Activated CD4-positive, alpha-beta T cell treated with anti-CD3 and anti-CD28 coated beads, Interleukin-2, amount 50 U/mL, for 4 hours (primary cell): ENCODE results near the gene SLC25A22.

Experiments
- DNase-seq, 2 experiments: peaks; one replicate each; pipeline ENCODE4 v3.0.0-alpha.2; 2020

The SLC25A22 gene

DNA sequence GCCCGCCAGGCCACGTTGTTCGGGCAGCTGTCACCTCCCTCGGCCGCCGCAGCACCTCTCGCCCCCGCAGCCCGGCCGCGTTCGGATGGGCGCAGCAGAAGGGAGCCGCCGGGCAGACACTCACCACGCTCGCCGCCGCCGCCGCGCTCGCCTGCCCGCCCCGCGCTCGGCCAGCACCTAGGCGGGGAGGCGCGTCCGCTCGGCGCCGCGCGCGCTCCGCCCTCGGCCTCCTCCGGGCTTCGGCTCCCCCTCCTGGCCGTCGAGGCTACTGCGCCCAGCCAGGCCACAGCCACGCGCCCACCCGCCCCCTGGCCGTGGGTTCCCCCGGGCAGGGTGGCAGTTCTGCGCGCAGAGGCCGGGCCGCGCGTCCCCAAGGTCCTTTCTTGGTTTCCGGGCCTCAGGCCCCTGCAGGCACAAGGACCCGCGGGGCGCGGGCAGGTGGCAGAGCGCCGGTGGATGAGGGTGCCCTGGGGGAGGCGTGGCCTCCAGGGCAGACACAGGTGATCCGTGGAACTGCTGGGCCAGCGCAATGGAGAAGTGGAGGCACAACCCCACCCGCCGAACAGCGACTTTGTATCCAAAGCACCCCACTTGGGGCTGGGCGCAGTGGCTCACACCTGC, at the start of gene SLC25A22:
SLC25A22 (minus strand) TSS at position 189 of the 621 bp plus-strand sequence. CDS start 3,275 bp downstream, outside the sequence.
- peak; percentile 75 to 79 for DNase-seq

DNA sequence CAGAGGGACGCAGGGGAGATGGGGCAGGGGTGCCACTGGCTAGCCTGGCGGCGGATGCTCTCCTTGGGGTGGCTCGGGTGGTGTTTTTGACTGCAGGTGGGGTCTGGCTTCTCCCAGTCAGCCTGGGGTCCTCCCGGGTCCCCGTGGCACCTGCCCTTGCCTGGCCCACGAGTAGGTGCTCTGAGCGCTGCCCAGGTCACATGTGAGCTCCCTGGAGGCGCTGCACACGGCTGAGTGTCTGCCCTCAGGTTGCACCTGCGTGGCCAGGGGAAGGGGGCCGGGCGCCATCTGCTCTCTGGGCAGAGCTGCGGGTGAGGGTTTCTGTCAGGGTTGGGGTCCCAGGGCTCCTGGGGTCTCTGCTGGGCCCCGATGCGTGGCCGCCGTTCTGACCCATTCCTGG, 49.8 kb upstream of the SLC25A22 start:
- DNase-seq: no peak

DNA sequence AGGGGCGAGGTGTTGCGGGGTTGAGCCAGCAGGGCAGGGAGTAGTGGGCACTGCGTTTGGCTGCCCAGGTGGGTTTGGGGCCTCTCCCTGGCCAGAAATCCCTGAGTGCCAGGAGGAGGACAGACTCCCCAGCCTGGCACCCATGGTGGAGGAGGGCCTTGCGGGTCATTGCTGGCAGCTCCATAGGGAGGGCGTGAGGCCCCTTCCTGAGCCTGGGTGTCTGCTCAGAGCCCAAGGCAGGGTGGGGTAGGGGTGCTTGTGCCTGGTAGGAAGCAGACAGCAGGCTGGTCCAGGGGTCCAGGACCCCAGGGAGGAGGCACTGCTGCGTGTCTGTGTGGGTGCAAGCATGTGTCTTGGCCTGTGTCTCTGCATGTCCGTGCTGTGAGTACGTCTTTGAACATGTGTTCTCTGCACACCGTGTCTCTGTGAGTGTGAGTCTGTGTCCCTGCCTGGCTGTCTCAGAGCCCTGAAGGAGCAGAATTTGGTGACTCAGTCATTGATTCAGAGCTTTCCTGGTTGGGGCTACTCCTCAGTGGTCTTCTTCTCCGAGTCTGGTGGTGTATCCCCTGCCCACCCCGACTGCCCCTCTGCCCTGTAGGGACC, 48.5 kb upstream of the SLC25A22 start:
- no peak for DNase-seq

DNA sequence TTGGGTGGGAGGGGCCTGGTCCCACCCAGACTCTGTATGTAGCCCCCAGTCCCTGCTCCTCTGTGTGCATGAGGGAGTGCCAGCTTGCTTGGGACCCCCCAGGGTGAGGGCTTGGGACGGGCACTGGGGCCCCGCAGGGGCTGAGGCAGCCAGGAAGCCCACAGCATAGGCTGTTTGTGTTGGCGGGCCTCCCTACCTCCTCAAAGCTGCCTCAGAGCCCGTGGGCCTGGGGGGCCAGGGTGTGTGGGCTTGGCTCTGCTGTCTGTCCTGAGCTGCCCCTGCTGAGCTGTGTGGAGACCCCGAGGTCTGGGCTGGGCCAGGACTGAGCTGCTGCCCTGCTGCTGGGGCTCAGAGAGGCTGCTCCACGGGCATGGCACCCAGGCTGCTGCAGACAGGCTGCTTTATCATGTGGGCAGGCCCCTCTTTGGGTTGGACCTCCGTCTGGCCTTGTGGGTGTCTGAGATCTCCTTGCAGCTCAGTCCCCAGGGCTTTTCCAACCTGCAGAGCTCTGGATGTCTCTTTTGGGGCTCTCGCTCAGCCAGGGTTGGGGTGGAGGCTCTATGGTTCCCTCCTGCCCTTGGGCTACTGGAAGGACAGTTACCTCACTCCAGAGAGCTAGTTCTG, 47.9 kb upstream of the SLC25A22 start:
- DNase-seq: no peak

DNA sequence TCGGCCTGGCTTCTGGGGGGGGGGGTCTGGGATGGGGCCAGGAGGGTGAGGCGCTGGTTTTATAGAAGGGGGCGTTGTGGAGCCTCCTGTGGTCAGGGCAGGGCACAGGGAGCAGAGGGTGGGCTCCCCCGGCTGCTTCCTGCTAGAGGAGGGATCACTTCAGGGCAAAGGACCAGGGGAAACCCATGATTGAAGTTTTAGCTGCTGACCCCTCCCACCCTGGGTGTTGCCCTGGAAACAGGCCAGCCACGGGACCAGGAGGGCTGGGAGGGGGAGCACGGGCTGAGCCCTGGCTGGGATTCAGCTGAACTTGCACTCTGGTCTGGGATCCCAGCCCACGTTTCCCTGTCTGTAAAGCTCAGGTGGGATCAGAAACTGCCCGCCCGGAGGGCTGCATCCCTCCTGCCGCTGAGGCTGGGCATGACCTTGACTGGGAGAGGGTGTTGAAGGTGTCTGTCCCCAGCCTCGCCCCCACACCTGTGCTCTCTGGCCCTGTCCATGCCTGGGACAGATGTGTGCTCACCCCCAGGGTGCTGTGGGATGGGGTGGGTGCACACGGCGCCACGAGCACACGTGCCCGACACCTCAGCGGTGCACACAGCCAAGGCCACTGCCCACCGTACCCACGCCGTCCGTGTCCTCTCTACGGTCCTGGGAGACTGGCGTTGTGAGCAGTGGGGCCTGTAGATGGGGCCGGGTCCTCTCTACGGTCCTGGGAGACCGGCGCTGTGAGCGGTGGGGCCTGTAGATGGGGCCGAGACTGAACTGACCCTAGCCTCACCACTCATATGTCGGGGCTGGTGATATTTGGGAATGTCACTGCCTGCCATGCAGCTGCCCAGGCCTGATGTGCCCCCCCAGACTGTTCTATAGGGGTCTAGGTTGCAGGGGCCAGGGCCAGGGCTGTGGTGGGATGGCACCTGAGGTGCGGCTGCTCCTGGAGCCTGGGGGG, 46.9 kb upstream of the SLC25A22 start:
- no peak for DNase-seq

DNA sequence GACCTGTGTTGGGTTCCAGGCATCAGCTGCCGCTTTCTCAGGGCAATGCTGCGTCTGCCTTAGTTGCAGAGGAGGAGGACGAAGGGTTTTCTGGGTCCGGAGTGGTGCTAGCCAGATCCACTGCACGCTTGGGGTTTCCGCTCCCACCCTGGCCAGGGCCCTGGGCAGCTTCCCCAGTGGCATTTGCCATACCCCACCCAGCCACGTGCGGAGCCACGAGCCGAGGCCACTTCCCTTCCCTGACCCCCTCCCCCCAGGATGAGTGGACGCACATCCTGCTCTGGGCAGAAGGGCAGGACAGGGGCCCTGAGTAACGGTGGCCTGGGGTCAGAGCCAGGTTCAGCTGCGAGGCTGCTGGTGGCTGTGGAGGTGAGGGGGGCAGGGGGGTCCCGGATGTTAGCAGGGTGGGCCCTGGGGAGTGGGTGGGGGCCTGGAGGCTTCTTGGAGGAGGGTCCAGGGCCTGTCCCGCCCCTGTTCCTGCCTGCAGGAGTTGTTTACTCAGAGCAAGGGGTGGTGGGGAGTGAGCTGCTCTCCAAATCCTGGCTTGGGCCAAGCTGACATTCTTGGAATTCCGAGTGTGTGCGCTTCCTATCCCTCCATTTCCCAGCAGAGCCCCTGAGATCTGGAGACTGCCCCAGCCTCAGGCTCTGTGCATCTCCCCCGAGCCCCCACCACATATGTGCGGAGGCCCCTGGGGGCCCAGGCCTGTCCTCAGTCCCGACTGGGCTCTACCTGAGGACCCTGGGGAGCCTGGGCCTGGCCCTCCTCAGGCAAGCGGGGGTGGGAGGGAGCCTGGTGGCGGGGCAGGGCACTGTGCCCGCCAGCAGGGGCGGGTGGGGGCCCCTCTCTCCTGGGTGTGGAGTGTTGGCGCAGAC, 46.0 kb upstream of the SLC25A22 start:
- DNase-seq: no peak

DNA sequence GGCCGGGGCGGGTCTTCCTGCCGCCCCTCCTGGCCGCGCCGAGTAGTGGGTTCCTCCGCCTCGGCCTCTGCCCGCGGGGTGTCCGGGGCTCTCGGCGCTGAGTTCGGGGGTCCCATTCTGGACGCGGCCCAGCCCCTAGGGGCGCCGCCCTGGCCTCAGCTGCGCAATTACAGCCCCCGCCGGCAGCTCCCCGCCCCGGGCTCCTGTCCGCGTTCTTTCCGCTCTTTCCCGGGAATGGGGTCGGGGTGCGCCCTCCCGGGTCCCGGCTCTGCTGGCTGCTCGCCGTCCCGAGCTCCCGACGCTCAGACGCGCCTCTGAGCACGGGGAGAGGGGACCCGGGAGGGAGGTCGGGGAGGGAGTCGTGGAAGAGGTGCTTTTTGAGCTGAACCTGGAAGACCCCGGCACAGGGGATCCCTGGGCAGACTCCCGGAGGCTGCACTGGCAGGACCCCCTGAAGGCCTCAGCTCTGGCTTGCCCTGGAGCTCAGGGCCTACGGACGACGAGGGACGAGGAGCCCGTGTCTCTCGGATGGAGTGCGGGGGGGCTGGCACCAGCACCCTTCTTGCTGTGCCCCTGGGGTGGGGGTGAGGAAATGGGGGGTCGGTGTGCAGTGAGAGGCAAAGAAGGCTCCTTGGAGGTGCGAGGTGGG, 45.1 kb upstream of the SLC25A22 start:
- DNase-seq: no peak

DNA sequence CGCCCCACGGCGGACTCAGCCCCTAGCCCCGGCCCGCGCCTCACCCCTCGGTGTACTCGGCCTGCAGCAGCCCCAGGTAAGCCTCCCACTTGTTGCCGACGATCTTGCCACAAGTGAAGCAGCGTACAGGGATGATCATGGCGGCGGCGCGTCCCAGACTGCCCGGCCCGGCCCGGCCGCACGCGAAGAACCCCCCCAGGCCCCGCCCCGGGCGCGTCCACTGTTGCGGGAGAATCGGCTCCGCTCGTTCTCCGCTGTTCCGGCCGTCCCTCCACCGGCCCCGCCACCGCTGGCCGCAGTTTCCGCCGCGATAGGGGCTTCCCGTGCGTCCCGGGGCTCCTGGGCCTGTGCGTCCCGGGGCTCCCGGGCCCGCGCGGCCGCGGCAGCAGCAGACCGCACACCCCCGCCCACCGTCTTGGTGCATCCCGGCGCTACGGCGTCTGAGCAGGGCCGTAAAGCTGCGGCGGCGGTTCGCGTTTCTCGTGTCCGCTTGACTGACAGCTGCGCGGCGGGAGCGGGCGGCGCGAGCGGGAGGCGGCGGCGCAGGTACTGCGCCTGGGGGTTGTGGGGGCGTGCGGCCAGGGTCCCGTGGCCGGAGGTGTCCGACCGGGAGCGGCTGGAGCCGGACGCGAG, 44.4 kb upstream of the SLC25A22 start, which contains the start of the genes POLR2L and TSPAN4:
POLR2L (minus strand) TSS at position 160 of the 633 bp plus-strand sequence; CDS start at position 139, 21 bp downstream.
TSPAN4 (plus strand) TSS at position 483 of the 633 bp plus-strand sequence. CDS start 7,453 bp downstream, outside the sequence.
- DNase-seq: peak; percentile 83 to 84

DNA sequence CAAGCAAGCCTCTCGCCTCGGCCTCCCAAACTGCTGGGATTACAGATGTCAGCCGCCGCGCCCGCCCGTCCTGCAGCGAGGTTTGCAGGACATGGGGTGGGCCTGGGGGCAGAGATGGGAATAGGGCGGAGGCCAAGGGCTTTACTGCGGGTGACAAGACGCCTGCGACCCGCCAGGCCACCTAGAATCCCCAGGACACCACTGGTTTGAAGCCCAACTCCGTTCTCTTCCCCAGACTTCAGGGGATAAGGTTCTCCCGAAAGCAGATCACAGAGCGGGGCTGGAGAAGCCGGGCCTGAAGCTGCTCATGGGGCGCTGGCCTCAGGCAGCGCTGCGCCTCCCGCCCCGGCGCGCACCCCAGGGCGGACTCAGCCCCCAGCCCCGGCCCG, 43.9 kb upstream of the SLC25A22 start:
- no peak for DNase-seq

DNA sequence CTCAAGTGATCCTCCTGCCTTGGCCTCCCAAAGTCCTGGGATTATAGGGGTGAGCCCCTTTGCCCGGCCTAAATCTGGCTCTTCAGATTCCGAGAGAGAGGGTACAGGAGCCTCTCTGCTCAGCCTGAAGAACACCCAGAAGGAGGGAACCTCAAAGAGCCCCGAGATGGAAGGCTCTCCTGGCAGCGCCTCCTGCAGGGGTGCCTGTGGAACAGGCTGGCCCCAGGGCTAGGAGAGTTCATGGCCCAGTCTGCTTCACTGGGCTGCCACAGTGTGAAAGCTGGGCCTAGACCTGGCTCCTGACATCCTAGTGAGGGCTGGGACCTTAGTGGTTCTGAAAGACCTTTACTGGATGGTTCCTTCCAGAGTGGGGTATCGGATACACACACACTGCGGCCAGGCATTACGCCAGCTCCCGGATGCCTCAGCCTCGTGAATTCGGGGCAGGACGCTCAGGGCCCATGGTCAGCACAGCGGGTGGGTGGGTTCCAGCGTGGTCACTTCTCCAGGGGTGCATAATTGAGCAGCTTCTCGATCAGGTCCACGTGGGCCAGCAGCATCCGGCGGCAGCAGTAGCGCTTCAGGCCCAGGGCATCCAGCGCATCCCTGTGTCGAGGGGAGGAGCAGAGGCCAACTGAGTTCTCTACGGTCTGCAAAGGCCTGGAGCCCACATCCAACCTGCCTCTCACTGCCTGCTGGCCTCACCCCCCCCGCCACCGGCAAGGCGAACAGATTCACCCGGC, 42.0 kb upstream of the SLC25A22 start:
- DNase-seq: no peak

DNA sequence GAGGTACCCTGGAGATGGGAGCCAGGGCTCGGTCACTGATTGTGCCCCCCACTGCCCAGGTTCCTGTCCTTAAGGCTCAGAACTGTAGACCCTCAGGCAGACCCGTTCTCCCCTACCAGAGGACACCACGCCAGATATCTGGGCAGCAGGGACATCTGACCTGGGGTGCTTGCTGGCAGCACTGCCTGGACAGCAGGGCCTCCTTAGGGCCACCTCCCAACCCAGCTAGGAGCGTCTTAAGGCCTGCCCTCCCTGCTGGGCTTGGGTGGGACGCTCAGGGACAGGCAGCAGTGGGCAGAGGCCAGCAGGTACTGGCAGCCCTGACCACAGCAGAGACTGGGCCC, 41.2 kb upstream of the SLC25A22 start:
- DNase-seq: no peak

DNA sequence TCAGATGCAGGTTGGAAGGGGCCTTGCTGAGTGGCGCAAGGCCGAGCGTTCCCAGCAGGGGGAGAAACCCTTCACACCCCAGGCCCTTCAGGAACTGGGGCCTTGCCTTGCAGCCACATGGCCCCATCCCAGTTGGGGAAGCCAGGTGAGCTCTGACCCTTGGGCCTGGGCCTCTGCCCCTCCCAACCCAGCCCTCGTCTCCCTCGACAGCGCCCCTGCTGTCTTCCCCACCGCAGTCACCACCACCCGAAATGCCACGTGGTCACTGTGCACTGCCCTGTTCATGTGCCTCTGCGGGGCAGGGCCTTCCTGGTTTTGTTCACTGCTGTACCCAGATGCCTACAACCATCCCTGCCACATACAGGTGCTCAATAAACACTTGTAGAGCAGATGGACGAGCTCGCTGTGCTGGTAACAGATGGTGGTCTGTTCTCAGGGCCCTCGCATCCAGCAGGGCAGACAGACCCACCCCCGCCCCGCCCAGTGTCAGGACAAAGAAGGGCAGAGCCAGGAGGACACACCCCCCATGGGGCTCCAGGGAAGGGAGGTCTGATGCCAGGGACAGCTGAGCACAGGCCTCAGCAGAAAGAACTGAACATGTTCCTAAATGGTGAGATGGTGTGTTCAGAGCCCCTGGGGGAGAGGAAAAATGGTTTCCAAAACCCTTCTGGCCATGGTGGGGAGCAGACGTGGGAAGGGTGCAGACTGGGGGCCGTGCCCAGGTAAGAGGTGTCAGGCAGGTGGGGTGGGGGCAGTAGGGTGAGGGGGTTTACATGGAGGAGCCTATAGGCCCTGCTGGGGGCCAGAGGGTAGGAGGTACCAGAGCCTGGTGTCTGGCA, 40.6 kb upstream of the SLC25A22 start:
- no peak for DNase-seq

DNA sequence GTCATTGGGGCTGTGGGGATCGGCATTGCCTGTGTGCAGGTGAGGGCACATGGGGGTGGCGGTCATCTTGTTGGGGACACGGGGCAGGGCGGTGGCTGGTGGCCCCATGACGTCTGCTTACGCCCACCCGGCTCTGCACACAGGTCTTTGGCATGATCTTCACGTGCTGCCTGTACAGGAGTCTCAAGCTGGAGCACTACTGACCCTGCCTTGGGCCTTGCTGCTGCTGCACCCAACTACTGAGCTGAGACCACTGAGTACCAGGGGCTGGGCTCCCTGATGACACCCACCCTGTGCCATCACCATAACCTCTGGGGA, 39.9 kb upstream of the SLC25A22 start:
- DNase-seq: no peak

DNA sequence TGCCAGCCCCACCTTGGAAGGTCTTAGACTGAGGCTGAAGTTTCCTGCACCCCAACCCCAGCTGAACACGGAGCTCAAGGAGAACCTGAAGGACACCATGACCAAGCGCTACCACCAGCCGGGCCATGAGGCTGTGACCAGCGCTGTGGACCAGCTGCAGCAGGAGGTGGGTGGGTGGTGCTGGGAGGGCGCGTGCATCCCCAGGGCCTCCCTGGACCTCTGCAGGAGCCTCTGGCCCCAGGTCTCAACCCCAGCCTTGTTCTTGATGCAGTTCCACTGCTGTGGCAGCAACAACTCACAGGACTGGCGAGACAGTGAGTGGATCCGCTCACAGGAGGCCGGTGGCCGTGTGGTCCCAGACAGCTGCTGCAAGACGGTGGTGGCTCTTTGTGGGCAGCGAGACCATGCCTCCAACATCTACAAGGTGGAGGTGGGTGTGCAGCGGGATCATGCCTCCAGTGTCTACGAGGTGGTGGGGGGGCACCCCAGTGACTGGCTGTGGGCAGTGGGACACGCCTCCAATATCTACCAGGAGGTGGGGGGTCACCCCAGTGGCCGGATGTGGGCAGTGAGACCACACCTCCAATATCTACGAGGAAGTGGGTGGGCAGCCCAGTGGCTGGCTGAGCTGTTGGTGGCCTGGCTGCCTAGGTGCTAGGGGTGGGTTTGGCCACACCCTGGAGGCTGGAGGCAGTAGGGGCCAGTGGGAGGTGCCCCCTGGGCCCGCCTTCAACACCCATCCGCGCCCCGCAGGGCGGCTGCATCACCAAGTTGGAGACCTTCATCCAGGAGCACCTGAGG, 39.3 kb upstream of the SLC25A22 start:
- DNase-seq: no peak

DNA sequence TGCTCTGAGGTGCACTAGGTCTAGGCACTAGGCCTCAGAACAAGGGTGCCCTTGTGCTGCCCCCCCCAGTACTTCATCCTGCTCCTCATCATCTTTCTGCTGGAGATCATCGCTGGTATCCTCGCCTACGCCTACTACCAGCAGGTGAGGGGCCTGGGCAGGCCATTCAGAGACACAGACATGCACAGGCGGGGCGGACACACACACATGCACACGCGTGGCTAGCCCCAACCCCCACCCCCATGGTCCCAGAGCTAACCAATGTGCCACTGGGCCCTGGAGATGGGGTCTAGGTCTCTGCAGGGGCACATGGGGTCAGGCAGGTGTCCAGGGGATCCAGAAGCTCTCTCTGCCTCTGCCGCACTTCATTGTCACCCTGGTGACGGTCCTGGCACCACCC, 38.6 kb upstream of the SLC25A22 start:
- no peak for DNase-seq

DNA sequence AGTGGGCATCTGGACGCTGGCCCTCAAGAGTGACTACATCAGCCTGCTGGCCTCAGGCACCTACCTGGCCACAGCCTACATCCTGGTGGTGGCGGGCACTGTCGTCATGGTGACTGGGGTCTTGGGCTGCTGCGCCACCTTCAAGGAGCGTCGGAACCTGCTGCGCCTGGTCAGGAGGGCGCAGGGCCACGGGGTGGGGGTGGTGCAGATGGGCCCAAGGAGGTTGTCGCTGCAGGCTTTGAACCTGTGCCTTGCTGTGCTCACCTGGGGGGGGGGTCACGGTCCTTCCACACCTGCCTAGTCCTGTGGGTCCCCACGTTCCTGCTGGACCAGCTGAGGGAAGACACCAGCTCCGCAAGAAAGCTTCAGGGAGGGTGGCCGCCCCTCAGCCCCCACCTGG, 38.2 kb upstream of the SLC25A22 start:
- DNase-seq: no peak

DNA sequence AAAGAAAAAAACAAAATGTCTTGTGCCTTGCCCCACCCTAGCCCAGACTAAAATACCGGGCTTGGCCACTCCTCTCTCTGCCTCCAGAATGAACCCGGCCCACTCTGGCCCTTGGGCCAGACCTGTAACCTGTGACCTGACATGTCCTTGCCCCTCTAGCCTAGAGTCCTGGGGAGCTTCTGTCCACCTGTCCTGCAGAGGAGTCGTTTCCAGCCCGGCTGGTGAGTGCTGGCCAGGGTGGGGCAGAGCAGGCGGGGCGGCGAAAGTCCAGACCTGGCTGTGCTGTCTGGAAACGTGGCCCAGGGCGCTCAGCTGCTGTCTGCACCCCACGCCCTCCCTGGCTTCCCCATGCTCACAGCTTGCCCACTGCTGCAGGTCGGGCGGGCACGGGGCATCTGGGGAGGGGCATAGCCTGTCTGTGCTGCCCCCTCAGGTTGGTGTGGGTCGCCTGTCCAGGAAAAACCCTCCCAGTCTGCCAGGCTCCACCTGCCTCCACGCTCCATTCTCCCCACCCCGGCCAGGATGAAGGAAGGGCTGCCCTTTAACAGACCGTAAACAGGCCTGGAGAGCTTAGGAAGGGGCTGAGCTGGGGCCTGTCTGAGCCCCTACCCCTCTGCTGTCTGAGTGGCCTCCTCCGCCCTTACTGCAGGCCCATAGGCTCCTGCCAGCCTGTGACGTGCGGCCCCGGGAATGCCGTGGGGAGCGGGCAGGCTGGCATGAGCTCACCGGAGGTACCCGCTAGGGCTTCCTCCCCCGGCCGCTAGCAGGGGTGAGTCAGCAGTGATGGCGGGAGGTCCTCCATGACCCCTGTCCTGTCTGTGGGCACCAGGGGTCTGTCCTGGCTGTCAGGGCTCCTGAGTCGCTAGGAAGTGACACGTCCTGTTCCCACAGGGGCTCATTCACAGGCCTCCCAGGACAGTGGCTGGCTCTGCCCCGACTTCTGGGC, 36.6 kb upstream of the SLC25A22 start:
- DNase-seq: no peak
